ENCODE data around the gene AFAP1L2. TPM values are rescaled to one million over a fixed set of nuclear protein-coding genes. Genes with fewer than 3 reads are reported as not detected.

Gene AFAP1L2
- polyA plus RNA-seq, 1 experiment: 0.07 TPM

- no peak overlapping the region for H3K4me3 ChIP-seq (ENCODE audit: low read depth, low read length)
- no peak for DNase-seq (ENCODE audit: low read depth, low spot score)
- ChIA-PET CTCF (no interaction called here), POLR2A (no interaction called here)
- peaks cover 32% of the 10 kb centered on the region for H3K27me3 ChIP-seq (ENCODE audit: control insufficient read depth, insufficient read depth, low read length)
- no peaks in the 10 kb centered on the region; the same call in 1 of the 2 replicates for H3K9me3 ChIP-seq (ENCODE audit: control insufficient read depth, insufficient read depth, low read length)
- no peak for TF ChIP-seq CTCF (IDR thresholded peaks at IDR 0.05; ENCODE audit: low read depth, low read length)
- no peak overlapping the region for H3K27ac ChIP-seq (ENCODE audit: low read depth, low read length)
Observed at GRCh38 chr10:114329634-114330365, 74.5 kb downstream of the AFAP1L2 start.

GRCh38 chr10:114328874-114329273, 75.4 kb downstream of the AFAP1L2 start:
- no peak for TF ChIP-seq CTCF (IDR thresholded peaks at IDR 0.05; ENCODE audit: low read depth, low read length)
- Histone ChIP-seq H3K9me3 (ENCODE audit: control insufficient read depth, insufficient read depth, low read length) (no peaks in the 10 kb centered on the region; the same call in 1 of the 2 replicates), H3K4me3 (ENCODE audit: low read depth, low read length) (no peak overlapping the region), H3K27me3 (ENCODE audit: control insufficient read depth, insufficient read depth, low read length) (peaks cover 32% of the 10 kb centered on the region), H3K27ac (ENCODE audit: low read depth, low read length) (no peak overlapping the region)
- ChIA-PET CTCF (no interaction called here), POLR2A (no interaction called here)
- DNase-seq (ENCODE audit: low read depth, low spot score): no peak

GRCh38 chr10:114328441-114328812, 75.9 kb downstream of the AFAP1L2 start:
- H3K4me3 ChIP-seq (ENCODE audit: low read depth, low read length): no peak overlapping the region
- POLR2A ChIA-PET: no interaction called here
- DNase-seq (ENCODE audit: low read depth, low spot score): no peak
- CTCF ChIA-PET: no interaction called here
- no peaks in the 10 kb centered on the region; the same call in 1 of the 2 replicates for H3K9me3 ChIP-seq (ENCODE audit: control insufficient read depth, insufficient read depth, low read length)
- peaks cover 30% of the 10 kb centered on the region for H3K27me3 ChIP-seq (ENCODE audit: control insufficient read depth, insufficient read depth, low read length)
- no peak overlapping the region for H3K27ac ChIP-seq (ENCODE audit: low read depth, low read length)
- TF ChIP-seq CTCF (IDR thresholded peaks at IDR 0.05; ENCODE audit: low read depth, low read length): no peak

GRCh38 chr10:114327537-114328440, 76.5 kb downstream of the AFAP1L2 start:
- DNase-seq (ENCODE audit: low read depth, low spot score): no peak
- TF ChIP-seq CTCF (IDR thresholded peaks at IDR 0.05; ENCODE audit: low read depth, low read length): no peak
- Histone ChIP-seq H3K9me3 (ENCODE audit: control insufficient read depth, insufficient read depth, low read length) (no peaks in the 10 kb centered on the region; the same call in 1 of the 2 replicates), H3K27me3 (ENCODE audit: control insufficient read depth, insufficient read depth, low read length) (peaks cover 26% of the 10 kb centered on the region), H3K27ac (ENCODE audit: low read depth, low read length) (no peak overlapping the region), H3K4me3 (ENCODE audit: low read depth, low read length) (no peak overlapping the region)
- ChIA-PET POLR2A (no interaction called here), CTCF (no interaction called here)

- Histone ChIP-seq H3K4me3 (ENCODE audit: low read depth, low read length) (no peak overlapping the region), H3K27ac (ENCODE audit: low read depth, low read length) (no peak overlapping the region), H3K27me3 (ENCODE audit: control insufficient read depth, insufficient read depth, low read length) (peaks cover 21% of the 10 kb centered on the region), H3K9me3 (ENCODE audit: control insufficient read depth, insufficient read depth, low read length) (no peaks in the 10 kb centered on the region; the same call in 1 of the 2 replicates)
- CTCF ChIA-PET: interaction anchor here (0.9 kb wide), 1 partner anchor 23 kb away, joined by 3 read pairs; no protein-coding TSS in a partner anchor
- POLR2A ChIA-PET: no interaction called here
- TF ChIP-seq CTCF (IDR thresholded peaks at IDR 0.05; ENCODE audit: low read depth, low read length): no peak
- DNase-seq (ENCODE audit: low read depth, low spot score): no peak
Observed at GRCh38 chr10:114326795-114327194, 77.5 kb downstream of the AFAP1L2 start.

Data from AG04450 (cell line).